WTC11 (cell line): ENCODE data around the gene MTF1. TPM values are rescaled to one million over a fixed set of nuclear protein-coding genes. Genes with fewer than 3 reads are reported as not detected.
"Not testable (repeated sequence)": the region's sequence is repeated elsewhere in the genome, so short reads cannot be mapped to it uniquely, and the experiment has no call there.

Experiments used
- ATAC-seq: fragments of 200-7000 bp; cut with Tn5 transposase; 2 replicates; pipeline ENCODE4 v1.10.0; 2021; ENCODE audit warnings: mild to moderate bottlenecking, moderate library complexity
- CTCF ChIA-PET: fragments of 300-600 bp; sonication (Branson Sonifier 250); formaldehyde crosslinking; loops from one replicate; lab custom pipeline; 2021; ENCODE audit warnings: antibody characterized with exemption; lab: Charles Lee
- POLR2A ChIA-PET: fragments of 350-600 bp; sonication (Branson Sonifier 250); formaldehyde crosslinking; loops from one replicate; lab custom pipeline; 2021; ENCODE audit warnings: antibody characterized with exemption; lab: Charles Lee
- DNase-seq: peaks from one replicate; pipeline ENCODE4 v3.0.0; 2021; ENCODE audit warnings: low spot score
- H3K27ac Mint-ChIP-seq: 2 replicates; pipeline ENCODE4 v1.8.0; 2021; ENCODE audit warnings: mixed read lengths
- H3K27me3 Mint-ChIP-seq: 2 replicates; pipeline ENCODE4 v1.8.0; 2021; ENCODE audit warnings: low read depth, mild to moderate bottlenecking, moderate library complexity, mixed read lengths
- H3K36me3 Mint-ChIP-seq: 2 replicates; pipeline ENCODE4 v1.8.0; 2021; ENCODE audit warnings: mixed read lengths
- H3K4me1 Mint-ChIP-seq: 2 replicates; pipeline ENCODE4 v1.8.0; 2022; ENCODE audit warnings: mixed read lengths
- H3K4me3 Mint-ChIP-seq: 2 replicates; pipeline ENCODE4 v1.8.0; 2021; ENCODE audit warnings: mild to moderate bottlenecking, moderate library complexity, mixed read lengths
- H3K9me3 Mint-ChIP-seq: 2 replicates; pipeline ENCODE4 v1.8.0; 2021; ENCODE audit warnings: mixed read lengths
- ATF1 ChIP-seq: sonication (generic); formaldehyde crosslinking; IDR thresholded peaks from 2 replicates; pipeline ENCODE4 v1.8.1; 2023; ENCODE audit warnings: mild to moderate bottlenecking, moderate library complexity, missing genetic modification reagents
- CREB1 ChIP-seq: sonication (generic); formaldehyde crosslinking; IDR thresholded peaks from 2 replicates; pipeline ENCODE4 v1.8.0; 2023; ENCODE audit warnings: mild to moderate bottlenecking, missing genetic modification reagents
- EMX1 ChIP-seq: fragments of 250-450 bp; sonication (Bioruptor Pico); IDR thresholded peaks from 2 replicates; pipeline ENCODE4 v1.8.0; 2021; ENCODE audit warnings: mild to moderate bottlenecking
- FOXP1 ChIP-seq: sonication (generic); formaldehyde crosslinking; IDR thresholded peaks from 2 replicates; pipeline ENCODE4 v1.8.0; 2022; ENCODE audit warnings: missing genetic modification reagents, mild to moderate bottlenecking, moderate library complexity, borderline replicate concordance
- KAT7 ChIP-seq: sonication (generic); formaldehyde crosslinking; IDR thresholded peaks from 2 replicates; pipeline ENCODE4 v1.8.1; 2023; ENCODE audit warnings: missing genetic modification reagents, mild to moderate bottlenecking, borderline replicate concordance
- NR3C1 ChIP-seq: sonication (generic); formaldehyde crosslinking; conservative IDR thresholded peaks from 2 replicates; pipeline ENCODE4 v1.8.1; 2023; ENCODE audit warnings: low read depth, mild to moderate bottlenecking, missing genetic modification reagents
- SMAD4 ChIP-seq: sonication (generic); formaldehyde crosslinking; IDR thresholded peaks from 2 replicates; pipeline ENCODE4 v1.8.0; 2022; ENCODE audit warnings: mild to moderate bottlenecking, missing genetic modification reagents
- ZNF263 ChIP-seq: sonication (generic); formaldehyde crosslinking; IDR thresholded peaks from 2 replicates; pipeline ENCODE4 v1.8.1; 2022; ENCODE audit warnings: low read depth, mild to moderate bottlenecking, moderate library complexity, missing genetic modification reagents
- ZNF671 ChIP-seq: fragments of 250-450 bp; sonication (Bioruptor Pico); IDR thresholded peaks from 2 replicates; pipeline ENCODE4 v1.8.0; 2021; ENCODE audit warnings: mild to moderate bottlenecking
- total RNA-seq: library from RNA; stranded (reverse); gene quantifications from 3 replicates; pipeline ENCODE4 v1.2.3, GENCODE V29; 2021
- TF ChIP-seq, protein P1 (sequence below): sonication (generic); formaldehyde crosslinking; IDR thresholded peaks from 2 replicates; pipeline ENCODE4 v1.8.1; 2022; ENCODE audit warnings: low read depth, mild to moderate bottlenecking, moderate library complexity, missing genetic modification reagents, borderline replicate concordance
- TF ChIP-seq, protein P2 (sequence below): sonication (generic); formaldehyde crosslinking; IDR thresholded peaks from 2 replicates; pipeline ENCODE4 v1.8.0; 2022; ENCODE audit warnings: mild to moderate bottlenecking, missing genetic modification reagents
- TF ChIP-seq, protein P3 (sequence below): fragments of 250-450 bp; sonication (Bioruptor Pico); IDR thresholded peaks from 2 replicates; pipeline ENCODE4 v1.8.0; 2021; ENCODE audit warnings: mild to moderate bottlenecking
- TF ChIP-seq, protein P4 (sequence below): fragments of 250-450 bp; sonication (Bioruptor Pico); IDR thresholded peaks from 2 replicates; pipeline ENCODE4 v1.9.0; 2021; ENCODE audit warnings: mild to moderate bottlenecking
- TF ChIP-seq, protein P5 (sequence below): sonication (generic); formaldehyde crosslinking; IDR thresholded peaks from 2 replicates; pipeline ENCODE4 v1.8.1; 2023; ENCODE audit warnings: mild to moderate bottlenecking, missing genetic modification reagents
- TF ChIP-seq, protein P6 (sequence below): sonication (generic); formaldehyde crosslinking; IDR thresholded peaks from 2 replicates; pipeline ENCODE4 v1.8.0; 2022; ENCODE audit warnings: mild to moderate bottlenecking, missing genetic modification reagents

The MTF1 gene
- total RNA-seq, 1 experiment from 2014 or later = 12.2 TPM

DNA sequence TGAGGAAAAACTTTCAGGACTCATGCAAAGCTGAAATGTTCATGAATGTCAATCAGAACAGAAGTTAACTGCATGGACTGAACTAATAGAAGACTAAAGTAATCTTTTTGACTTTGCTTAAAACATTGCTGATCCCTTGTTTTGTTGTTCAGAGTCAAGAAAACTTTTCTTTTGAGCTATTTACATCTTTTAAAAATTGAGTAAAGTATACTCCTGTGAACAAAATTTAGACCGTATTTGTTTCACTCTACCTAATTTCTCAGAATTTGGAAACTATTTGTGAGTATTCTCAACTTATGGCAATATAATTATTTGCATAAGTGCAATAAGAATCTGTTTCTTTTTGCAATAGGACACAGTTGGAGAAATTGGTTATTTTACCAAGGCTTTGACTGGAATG, 46.3 kb upstream of the MTF1 start:
- H3K27ac Mint-ChIP-seq = no peak overlapping the region
- peaks cover 20% of the 10 kb centered on the region for H3K36me3 Mint-ChIP-seq
- H3K4me1 Mint-ChIP-seq = 0 out of 2 replicates have a peak, but pooled peaks cover 7% of the 10 kb centered on the region
- H3K27me3 Mint-ChIP-seq = no peaks in the 10 kb centered on the region
- CTCF ChIA-PET = interaction anchor here (0.5 kb wide), 1 partner anchor 44 kb away, joined by 3 read pairs; no protein-coding TSS in a partner anchor
- DNase-seq = no peak
- POLR2A ChIA-PET = no interaction called here
- no peak overlapping the region for H3K4me3 Mint-ChIP-seq
- ATAC-seq = no peak
- TF ChIP-seq ZNF671 (CRISPR knock-in tag) (no peak), CREB1 (no peak)
- TF ChIP-seq, protein P1, sequence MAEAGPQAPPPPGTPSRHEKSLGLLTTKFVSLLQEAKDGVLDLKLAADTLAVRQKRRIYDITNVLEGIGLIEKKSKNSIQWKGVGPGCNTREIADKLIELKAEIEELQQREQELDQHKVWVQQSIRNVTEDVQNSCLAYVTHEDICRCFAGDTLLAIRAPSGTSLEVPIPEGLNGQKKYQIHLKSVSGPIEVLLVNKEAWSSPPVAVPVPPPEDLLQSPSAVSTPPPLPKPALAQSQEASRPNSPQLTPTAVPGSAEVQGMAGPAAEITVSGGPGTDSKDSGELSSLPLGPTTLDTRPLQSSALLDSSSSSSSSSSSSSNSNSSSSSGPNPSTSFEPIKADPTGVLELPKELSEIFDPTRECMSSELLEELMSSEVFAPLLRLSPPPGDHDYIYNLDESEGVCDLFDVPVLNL (CRISPR knock-in tag) = no peak
- TF ChIP-seq, protein P2, sequence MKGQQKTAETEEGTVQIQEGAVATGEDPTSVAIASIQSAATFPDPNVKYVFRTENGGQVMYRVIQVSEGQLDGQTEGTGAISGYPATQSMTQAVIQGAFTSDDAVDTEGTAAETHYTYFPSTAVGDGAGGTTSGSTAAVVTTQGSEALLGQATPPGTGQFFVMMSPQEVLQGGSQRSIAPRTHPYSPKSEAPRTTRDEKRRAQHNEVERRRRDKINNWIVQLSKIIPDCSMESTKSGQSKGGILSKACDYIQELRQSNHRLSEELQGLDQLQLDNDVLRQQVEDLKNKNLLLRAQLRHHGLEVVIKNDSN (CRISPR knock-in tag) = no peak
- TF ChIP-seq, all 79 proteins: peak for 0
- no peaks in the 10 kb centered on the region; the same call in none of the 2 replicates for H3K9me3 Mint-ChIP-seq

DNA sequence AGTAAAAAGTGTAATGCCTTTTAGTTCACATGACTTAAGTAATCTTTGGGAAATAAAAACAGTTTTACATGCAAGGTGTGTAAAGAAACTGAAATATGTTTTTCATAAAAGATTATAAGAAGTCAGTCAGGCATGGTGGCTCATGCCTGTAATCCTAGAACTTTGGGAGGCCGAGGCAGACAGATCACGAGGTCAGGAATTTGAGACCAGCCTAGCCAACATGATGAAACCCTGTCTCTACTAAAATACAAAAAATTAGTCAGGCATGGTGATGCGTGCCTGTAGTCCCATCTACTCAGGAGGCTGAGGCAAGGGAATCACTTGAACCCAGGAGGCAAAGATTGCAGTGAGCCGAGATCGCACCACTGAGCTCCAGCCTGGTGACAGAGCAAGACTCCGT, 44.5 kb upstream of the MTF1 start:
- H3K36me3 Mint-ChIP-seq = peaks cover 20% of the 10 kb centered on the region
- H3K9me3 Mint-ChIP-seq, H3K4me3 Mint-ChIP-seq, DNase-seq, POLR2A ChIA-PET, H3K27me3 Mint-ChIP-seq, H3K27ac Mint-ChIP-seq, CTCF ChIA-PET, H3K4me1 Mint-ChIP-seq, ATAC-seq: not testable (repeated sequence)

DNA sequence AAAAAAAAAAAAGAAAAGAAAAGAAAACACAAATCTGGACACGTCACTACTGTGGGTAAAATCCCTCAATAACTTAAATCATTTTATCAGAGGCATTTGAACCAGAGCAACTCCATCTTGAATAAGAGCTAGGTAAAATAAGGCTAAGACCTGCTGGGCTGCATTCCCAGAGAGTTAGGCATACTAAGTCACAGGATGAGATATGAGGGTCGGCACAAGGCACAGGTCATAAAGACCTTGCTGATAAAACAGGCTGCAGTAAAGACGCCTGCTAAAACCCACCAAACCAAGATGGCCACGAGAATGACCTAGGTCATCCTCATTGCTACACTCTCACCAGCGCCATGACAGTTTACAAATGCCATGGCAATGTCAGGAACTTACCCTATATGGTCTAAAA, 43.6 kb upstream of the MTF1 start:
- Mint-ChIP-seq H3K9me3 (no peaks in the 10 kb centered on the region; the same call in none of the 2 replicates), H3K4me1 (0 out of 2 replicates have a peak, but pooled peaks cover 7% of the 10 kb centered on the region), H3K36me3 (peaks cover 20% of the 10 kb centered on the region), H3K27ac (no peak overlapping the region), H3K27me3 (no peaks in the 10 kb centered on the region)
- POLR2A ChIA-PET = no interaction called here
- no peak for DNase-seq
- ATAC-seq = no peak
- TF ChIP-seq SMAD4 (no peak), ATF1 (CRISPR knock-in tag) (no peak), EMX1 (no peak), KAT7 (CRISPR knock-in tag) (no peak), NR3C1 (CRISPR knock-in tag) (no peak)
- TF ChIP-seq, protein P2 (CRISPR knock-in tag) = no peak
- TF ChIP-seq, protein P3, sequence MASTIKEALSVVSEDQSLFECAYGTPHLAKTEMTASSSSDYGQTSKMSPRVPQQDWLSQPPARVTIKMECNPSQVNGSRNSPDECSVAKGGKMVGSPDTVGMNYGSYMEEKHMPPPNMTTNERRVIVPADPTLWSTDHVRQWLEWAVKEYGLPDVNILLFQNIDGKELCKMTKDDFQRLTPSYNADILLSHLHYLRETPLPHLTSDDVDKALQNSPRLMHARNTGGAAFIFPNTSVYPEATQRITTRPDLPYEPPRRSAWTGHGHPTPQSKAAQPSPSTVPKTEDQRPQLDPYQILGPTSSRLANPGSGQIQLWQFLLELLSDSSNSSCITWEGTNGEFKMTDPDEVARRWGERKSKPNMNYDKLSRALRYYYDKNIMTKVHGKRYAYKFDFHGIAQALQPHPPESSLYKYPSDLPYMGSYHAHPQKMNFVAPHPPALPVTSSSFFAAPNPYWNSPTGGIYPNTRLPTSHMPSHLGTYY = no peak
- TF ChIP-seq, protein P4, sequence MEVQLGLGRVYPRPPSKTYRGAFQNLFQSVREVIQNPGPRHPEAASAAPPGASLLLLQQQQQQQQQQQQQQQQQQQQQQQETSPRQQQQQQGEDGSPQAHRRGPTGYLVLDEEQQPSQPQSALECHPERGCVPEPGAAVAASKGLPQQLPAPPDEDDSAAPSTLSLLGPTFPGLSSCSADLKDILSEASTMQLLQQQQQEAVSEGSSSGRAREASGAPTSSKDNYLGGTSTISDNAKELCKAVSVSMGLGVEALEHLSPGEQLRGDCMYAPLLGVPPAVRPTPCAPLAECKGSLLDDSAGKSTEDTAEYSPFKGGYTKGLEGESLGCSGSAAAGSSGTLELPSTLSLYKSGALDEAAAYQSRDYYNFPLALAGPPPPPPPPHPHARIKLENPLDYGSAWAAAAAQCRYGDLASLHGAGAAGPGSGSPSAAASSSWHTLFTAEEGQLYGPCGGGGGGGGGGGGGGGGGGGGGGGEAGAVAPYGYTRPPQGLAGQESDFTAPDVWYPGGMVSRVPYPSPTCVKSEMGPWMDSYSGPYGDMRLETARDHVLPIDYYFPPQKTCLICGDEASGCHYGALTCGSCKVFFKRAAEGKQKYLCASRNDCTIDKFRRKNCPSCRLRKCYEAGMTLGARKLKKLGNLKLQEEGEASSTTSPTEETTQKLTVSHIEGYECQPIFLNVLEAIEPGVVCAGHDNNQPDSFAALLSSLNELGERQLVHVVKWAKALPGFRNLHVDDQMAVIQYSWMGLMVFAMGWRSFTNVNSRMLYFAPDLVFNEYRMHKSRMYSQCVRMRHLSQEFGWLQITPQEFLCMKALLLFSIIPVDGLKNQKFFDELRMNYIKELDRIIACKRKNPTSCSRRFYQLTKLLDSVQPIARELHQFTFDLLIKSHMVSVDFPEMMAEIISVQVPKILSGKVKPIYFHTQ (CRISPR knock-in tag) = no peak
- TF ChIP-seq, all 79 proteins: peak for 0
- no peak overlapping the region for H3K4me3 Mint-ChIP-seq
- CTCF ChIA-PET = no interaction called here

DNA sequence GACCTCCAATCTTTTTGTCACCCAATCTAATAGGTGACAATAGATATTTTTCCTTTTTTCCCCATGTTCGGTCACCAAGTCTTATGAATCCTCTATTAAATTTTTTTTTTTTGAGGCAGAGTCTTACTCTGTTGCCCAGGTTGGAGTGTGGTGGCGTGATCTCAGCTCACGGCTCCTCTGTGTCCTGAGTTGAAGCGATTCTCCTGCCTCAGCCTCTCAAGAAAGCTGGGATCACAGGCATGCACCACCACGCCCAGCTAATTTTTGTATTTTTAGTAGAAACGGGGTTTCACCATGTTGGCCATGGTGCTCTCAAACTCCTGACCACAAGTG, 42.5 kb upstream of the MTF1 start:
- H3K4me3 Mint-ChIP-seq = no peak overlapping the region
- ATAC-seq (no peak), DNase-seq (no peak)
- ChIA-PET CTCF (interaction anchor here (1.4 to 1.6 kb wide), 2 partner anchors 34 to 42 kb away, joined by 3 to 5 read pairs; no protein-coding TSS in a partner anchor), POLR2A (no interaction called here)
- H3K36me3 Mint-ChIP-seq = peaks cover 20% of the 10 kb centered on the region
- no peaks in the 10 kb centered on the region; the same call in none of the 2 replicates for H3K9me3 Mint-ChIP-seq
- no peaks in the 10 kb centered on the region for H3K27me3 Mint-ChIP-seq
- 0 out of 2 replicates have a peak, but pooled peaks cover 7% of the 10 kb centered on the region for H3K4me1 Mint-ChIP-seq
- H3K27ac Mint-ChIP-seq = no peak overlapping the region
- TF ChIP-seq, protein P4 (CRISPR knock-in tag) = no peak
- TF ChIP-seq, protein P5, sequence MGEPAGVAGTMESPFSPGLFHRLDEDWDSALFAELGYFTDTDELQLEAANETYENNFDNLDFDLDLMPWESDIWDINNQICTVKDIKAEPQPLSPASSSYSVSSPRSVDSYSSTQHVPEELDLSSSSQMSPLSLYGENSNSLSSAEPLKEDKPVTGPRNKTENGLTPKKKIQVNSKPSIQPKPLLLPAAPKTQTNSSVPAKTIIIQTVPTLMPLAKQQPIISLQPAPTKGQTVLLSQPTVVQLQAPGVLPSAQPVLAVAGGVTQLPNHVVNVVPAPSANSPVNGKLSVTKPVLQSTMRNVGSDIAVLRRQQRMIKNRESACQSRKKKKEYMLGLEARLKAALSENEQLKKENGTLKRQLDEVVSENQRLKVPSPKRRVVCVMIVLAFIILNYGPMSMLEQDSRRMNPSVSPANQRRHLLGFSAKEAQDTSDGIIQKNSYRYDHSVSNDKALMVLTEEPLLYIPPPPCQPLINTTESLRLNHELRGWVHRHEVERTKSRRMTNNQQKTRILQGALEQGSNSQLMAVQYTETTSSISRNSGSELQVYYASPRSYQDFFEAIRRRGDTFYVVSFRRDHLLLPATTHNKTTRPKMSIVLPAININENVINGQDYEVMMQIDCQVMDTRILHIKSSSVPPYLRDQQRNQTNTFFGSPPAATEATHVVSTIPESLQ (CRISPR knock-in tag) = no peak
- TF ChIP-seq, protein P2 (CRISPR knock-in tag) = no peak
- TF ChIP-seq, protein P6, sequence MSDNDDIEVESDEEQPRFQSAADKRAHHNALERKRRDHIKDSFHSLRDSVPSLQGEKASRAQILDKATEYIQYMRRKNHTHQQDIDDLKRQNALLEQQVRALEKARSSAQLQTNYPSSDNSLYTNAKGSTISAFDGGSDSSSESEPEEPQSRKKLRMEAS (CRISPR knock-in tag) = no peak
- TF ChIP-seq ZNF263 (CRISPR knock-in tag) (no peak), FOXP1 (no peak)
